ENCODE measurements around the gene CAPN2. TPM values are rescaled to one million over a fixed set of nuclear protein-coding genes. Genes with fewer than 3 reads are reported as not detected.
A peak's percentile ranks its signal among the peaks of the same experiment; 100 is the strongest.

The CAPN2 gene
- 75.9 and 76.0 TPM in 2 replicates for total RNA-seq (2014; rRNA removed; shearing (Covaris generic))
- 75.5 and 86.5 TPM in 2 replicates for polyA plus RNA-seq (2015; cell fraction: cytosol; rRNA removed)
- polyA plus RNA-seq (2015; cell fraction: nucleus; rRNA removed), result 95.7 and 99.1 TPM in 2 replicates

DNA sequence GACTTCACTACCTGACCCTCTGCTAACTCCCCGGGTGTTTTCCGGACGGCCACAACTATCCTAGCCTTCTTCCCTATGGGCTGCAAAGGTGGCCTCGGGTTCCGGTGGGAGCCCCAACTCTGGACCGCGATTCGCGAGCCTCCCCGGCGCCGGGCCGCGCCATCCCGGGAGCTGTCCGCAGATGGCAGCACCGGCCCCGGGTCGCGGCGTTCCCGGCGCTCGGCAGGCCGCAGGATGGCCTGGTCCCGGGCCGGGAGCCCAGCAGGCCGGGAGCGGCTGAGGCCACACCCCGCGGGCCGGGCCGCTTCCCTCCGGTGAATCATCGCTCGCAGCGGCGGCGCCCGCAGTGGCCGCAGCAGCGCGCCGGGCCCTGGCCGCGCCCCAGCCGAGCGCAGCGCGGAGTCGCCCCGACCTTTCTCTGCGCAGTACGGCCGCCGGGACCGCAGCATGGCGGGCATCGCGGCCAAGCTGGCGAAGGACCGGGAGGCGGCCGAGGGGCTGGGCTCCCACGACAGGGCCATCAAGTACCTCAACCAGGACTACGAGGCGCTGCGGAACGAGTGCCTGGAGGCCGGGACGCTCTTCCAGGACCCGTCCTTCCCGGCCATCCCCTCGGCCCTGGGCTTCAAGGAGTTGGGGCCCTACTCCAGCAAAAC, at the start of gene CAPN2:
CAPN2 (plus strand) TSS at position 346 of the 656 bp plus-strand sequence; CDS start at position 448, 102 bp downstream.
- in situ Hi-C loops (cut with HindIII; ENCODE audit: low pct_unique_long_range_greater_than_20kb, low sequenced_read_pairs), result no loop called here
- DNase-seq (ENCODE audit: low read depth, low spot score), result peak; percentile 62

DNA sequence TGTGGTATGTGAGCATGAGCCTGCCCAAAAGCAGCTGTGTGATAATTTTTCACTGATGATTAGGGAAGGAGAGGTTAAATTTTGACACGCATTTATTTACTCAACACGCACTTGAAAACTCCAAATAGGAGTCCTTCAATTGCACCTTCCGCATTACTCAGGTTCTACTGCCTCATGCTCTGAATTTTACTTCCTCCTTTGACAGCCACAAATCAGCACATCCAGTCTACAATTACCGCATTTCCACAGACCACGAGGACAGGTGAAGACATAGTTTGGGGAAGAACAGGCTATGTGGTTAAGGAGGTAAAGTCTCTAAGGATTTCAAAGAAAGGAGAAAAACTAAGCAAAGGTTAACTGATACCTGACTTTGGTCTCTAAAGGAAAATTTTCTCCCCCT, 49.4 kb upstream of the CAPN2 start:
- in situ Hi-C loops (cut with HindIII; ENCODE audit: low pct_unique_long_range_greater_than_20kb, low sequenced_read_pairs), result no loop called here
- DNase-seq (ENCODE audit: low read depth, low spot score), result no peak

DNA sequence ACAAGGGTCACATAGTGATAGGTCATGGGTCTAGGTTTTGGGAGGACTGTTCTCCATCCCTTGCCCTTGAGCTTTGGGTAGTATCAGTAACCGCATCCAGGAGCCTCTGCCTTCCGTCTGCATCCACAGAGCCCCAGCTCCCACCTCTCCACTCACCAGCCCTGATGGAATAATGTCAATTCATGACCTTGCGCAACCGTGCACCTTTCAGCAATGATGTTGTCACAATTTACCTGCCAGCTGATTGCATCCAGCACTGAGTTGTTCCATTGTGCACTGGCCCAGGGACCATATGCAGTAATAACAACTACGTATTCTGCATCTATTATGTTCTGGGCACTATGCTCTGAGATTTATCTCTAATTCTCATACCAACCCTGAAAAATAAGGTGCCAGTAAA, 48.2 kb upstream of the CAPN2 start:
- no peak for DNase-seq (ENCODE audit: low read depth, low spot score)
- in situ Hi-C loops (cut with HindIII; ENCODE audit: low pct_unique_long_range_greater_than_20kb, low sequenced_read_pairs), result no loop called here

DNA sequence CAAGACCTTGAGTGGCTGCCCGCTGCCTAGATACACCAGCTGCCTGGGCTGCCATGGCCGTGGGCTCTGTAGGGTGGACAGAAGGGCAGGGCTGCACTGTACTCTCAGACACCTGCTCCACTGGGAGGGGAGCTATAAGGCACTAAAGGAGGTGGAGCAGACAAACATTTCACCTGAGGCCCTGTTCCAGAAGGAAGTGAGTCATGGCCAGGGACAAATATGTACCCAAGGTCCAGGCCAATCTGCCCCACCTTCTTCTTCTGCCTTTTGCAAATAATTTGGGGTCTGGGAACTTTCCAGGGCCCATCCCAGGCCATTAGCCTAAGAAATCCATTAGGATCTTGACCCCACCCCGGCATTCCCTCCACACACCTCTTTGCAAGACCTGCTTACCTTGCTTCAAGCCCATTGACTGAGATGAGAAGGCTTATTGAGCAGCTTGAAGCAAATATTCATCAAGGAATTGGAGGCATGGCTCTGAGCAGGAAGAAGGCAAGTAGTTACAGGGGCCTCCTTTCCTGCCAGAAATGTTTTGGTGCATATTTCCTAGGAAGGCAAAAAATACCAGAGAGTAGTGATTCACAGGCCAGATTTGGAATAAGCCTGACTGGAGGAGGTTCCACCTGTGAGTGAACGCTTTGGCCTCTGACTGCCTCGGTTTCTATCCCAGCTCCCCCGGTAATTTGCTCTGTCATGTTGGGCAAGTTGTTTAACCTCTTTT, 46.6 kb upstream of the CAPN2 start, which contains the start of gene CAPN8:
CAPN8 (minus strand) TSS at position 110 of the 721 bp plus-strand sequence; CDS start at position 55, 55 bp downstream.
- DNase-seq (ENCODE audit: low read depth, low spot score), result no peak
- in situ Hi-C loops (cut with HindIII; ENCODE audit: low pct_unique_long_range_greater_than_20kb, low sequenced_read_pairs), result no loop called here

DNA sequence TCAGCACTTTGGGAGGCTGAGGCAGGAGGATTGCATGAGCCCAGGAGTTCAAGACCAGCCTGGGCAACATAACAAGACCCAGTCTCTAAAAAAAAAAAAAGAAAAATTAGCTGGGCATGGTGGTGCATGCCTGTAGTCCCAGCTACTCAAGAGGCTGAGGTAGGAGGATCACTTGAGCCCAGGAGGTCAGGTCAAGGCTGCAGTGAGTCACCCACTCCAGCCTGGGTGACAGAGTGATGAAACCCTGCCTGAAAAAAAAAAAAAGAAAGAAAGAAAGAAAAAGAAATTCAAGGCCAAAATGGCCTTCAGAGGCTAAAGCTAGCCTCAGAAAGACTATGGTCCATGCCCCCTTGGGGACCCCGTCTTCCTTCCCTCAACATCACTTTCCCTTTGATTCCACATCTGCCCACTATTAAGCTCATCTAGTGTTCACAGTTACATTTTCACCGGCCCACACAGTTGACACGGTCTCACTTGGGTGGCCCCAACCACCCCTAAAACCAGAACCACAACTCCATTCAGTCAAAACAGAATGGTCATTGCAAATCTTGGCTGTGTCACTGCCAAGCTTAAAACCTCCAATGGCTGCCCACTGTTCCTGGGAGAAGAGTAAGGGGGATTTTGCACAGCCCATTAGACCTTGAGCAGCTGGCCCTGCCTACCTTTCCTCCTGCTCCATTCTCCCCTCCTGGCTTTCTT, 44.7 kb upstream of the CAPN2 start:
- no peak for DNase-seq (ENCODE audit: low read depth, low spot score)
- in situ Hi-C loops (cut with HindIII; ENCODE audit: low pct_unique_long_range_greater_than_20kb, low sequenced_read_pairs), result no loop called here

DNA sequence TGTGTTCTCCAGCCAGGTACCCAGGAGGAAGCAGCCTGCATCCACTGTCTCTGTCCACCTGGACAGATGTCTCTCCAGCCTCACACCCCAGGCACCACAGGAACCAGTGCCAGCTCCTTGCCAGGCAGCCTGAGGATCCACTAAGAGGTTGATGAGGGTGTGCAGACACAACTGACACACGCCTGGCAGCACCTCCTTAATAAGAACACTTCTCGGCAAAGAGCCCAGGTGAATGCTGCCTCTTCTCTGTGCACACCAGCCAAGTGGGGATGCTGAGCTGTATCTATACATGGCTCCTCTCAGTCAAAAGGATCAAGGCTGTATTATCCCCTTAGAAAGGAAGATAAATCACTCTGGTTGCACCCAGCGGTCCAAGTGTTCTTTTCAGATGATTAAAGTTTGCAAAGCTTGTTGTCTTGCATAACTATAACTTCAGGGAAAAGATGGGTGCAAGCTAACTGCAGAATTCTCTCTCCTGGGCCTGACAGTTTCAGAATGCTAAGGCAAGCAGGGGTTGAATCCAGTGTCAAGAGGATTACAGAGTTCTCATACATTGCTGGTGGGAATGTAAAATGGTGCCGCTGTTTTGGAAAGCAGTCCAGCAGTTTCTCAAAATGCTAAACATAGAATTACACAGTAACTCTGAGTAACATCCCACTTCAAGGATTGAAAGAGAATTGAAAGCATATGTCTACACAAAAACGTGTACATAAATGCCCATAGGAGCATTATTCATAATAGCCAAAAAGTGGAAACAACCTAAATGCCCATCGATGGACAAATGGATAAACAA, 43.1 kb upstream of the CAPN2 start:
- DNase-seq (ENCODE audit: low read depth, low spot score), result no peak
- in situ Hi-C loops (cut with HindIII; ENCODE audit: low pct_unique_long_range_greater_than_20kb, low sequenced_read_pairs), result no loop called here

DNA sequence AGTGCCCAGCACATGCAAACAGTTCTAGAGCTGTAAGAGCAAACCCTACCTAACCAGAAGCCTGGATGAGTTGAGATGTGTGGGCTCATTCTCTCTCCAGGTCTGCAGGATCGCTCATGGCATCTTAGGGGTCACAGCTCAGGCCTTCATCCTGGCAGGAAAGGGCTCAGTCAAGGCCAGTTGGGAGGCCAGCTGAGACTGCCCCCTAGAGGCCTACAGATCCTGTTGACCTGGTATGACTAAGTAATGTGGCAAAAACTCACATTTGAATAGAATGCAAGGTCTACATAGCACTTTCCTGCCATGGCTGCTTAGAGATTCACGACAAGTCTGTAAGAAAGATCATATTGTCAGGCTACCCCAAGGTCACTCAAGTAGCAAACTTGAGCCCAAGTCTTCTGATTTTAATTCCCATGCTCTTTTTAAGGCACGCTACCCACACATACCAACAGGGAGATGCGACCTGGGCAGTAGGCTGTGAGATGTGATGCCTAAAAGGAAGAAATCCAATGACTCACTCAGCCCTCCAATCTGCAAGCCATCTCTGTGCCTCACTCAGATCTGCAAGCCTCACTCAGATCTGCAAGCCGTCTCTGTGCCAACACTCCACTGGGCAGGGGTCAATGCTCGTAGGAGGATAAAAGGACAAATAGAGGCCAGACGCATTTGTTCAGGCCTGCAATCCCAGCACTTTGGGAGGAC, 41.7 kb upstream of the CAPN2 start:
- in situ Hi-C loops (cut with HindIII; ENCODE audit: low pct_unique_long_range_greater_than_20kb, low sequenced_read_pairs), result no loop called here
- DNase-seq (ENCODE audit: low read depth, low spot score), result peak; percentile 71

DNA sequence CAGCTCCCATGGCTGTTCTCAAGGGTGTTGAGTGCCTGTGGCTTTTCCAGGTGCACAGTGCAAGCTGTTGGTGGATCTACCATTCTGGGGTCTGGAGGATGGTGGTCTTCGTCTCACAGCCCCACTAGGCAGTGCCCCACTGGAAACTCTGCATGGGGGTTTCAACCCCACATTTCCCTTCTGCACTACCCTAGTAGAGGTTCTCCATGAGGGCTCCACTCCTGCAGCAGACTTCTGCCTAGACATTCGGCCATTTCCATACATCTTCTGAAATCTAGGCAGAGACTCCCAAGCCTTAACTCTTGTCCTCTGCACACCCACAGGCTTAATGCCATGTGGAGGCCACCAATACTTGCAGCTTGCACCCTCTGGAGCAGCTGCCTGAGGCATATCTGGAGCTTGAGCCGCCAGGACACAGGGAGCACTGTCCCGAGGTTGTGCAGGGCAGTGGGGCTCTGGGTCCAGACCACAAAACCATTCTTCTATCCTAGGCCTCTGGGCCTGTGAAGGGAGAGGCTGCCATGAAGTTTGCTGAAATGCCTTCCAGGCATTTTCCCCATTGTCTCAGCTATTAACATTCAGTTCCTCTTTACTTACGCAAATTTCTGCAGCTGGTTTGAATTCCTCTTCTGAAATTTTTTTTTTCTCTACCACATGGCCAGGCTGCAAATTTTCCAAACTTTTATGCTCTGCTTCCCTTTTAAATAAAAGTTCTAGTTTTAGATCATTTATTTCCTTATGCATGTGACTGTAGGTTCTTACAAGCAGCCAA, 38.0 kb upstream of the CAPN2 start:
- no peak for DNase-seq (ENCODE audit: low read depth, low spot score)
- in situ Hi-C loops (cut with HindIII; ENCODE audit: low pct_unique_long_range_greater_than_20kb, low sequenced_read_pairs), result no loop called here

DNA sequence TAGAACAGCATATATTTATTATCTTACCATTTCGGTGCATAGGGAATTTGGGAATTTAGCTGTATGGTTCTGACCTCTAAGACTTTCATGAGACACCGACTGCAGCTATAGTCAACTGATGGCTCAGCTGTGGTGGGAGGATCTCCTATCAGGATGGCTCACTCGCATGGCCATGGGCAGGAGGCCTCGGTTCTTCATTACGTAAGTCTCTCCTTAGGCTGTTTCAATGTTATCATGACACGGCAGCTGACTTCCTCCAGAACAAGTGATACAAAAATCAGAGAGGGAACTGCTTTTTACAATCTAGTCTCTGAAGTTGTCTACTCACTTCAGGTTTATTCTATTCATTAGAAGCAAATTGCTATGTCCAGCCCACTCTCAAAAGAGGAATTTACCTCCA, 33.5 kb upstream of the CAPN2 start:
- in situ Hi-C loops (cut with HindIII; ENCODE audit: low pct_unique_long_range_greater_than_20kb, low sequenced_read_pairs), result no loop called here
- no peak for DNase-seq (ENCODE audit: low read depth, low spot score)

DNA sequence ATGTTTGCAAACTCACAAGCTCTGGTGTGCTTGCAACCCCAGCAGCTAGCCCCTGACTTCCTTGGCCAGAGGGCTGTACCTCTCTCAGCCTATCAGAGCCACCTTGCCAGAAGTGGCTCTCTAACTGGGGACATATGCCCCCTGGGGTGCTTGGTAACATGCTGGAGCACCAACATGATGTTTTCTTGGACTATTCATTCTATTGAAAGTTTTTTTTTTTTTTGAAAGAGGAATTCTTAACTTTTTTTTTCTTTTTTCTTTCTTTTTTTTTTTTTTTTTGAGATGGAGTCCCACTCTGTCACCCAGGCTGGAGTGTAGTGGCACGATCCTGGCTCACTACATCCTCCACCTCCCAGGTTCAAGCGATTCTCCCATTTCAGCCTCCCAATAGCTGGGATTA, 32.2 kb upstream of the CAPN2 start:
- no peak for DNase-seq (ENCODE audit: low read depth, low spot score)
- in situ Hi-C loops (cut with HindIII; ENCODE audit: low pct_unique_long_range_greater_than_20kb, low sequenced_read_pairs), result no loop called here

DNA sequence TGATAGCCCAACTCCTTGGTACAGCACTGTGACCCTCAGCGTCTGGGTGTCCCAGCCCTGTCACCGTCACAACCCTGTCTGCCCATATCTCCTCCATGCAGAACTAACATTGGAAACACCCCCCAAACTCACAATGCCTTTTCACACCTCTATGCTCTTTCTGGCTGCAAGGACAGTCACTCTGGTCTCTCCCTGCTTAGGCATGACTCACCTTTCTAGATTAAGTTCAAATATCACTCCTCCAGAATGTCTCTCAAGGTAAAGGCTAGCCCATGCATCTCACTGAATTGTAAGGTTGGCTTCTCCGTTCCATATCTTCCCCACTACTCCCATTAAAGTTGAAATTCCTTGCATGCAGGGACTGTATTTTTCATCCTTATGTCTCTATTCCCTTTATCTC, 29.8 kb upstream of the CAPN2 start:
- in situ Hi-C loops (cut with HindIII; ENCODE audit: low pct_unique_long_range_greater_than_20kb, low sequenced_read_pairs), result no loop called here
- DNase-seq (ENCODE audit: low read depth, low spot score), result no peak

DNA sequence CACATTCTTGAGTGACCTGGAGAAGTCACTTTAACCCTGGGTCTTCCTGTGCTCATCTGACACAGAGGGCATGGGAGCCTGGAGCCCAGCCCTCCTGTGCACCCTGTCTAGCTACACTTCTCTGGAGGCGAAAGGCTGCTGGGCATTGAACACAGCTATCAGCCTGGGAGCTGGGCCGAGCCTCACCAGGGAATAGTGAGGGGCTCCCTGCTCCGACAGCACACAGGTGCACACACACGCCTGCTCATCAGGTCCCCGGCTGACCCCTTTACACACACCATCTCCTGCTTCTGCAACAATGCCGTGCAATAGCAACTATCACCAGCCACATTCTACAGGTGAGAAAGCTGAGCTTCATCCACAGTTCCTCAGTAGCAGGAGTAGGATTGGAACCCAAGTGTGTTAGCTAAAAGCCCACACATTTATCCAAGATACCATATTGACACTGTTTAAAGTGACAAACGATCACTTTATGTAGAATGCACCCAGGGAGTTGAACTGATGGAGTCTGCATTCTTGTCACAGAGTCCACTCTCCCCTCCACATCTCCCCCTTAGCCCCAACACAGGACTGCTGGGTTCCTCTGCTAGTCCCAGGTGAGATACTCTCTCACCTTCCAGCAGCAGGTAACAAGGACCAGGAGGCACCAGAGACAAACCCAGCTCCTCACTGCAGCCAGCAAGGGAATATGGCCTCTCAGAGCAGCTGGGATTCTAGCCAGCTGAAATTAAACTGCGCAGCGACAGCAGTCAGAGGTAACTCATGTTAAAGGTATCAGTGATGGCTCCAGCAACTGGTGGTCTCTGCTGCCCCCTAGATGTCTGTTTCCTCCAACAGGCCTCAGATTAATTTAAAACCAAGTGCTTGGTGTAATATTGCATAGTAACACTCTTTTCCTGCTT, 28.5 kb upstream of the CAPN2 start:
- DNase-seq (ENCODE audit: low read depth, low spot score), result peak; percentile 65
- in situ Hi-C loops (cut with HindIII; ENCODE audit: low pct_unique_long_range_greater_than_20kb, low sequenced_read_pairs), result no loop called here

DNA sequence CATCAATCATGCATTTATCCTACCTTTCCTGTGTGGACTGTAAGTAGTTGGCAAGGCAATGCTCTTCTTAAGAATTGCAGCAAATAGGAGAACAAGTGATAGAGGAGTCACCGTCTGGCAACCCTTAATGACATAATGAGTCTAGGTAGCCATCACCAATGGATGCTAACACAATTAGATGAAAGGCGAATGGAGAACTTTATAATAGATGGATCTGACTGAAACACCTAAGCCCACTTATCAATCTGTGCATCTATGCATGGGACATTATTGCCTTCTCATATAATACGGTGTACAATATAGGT, 27.9 kb upstream of the CAPN2 start:
- in situ Hi-C loops (cut with HindIII; ENCODE audit: low pct_unique_long_range_greater_than_20kb, low sequenced_read_pairs), result no loop called here

DNA sequence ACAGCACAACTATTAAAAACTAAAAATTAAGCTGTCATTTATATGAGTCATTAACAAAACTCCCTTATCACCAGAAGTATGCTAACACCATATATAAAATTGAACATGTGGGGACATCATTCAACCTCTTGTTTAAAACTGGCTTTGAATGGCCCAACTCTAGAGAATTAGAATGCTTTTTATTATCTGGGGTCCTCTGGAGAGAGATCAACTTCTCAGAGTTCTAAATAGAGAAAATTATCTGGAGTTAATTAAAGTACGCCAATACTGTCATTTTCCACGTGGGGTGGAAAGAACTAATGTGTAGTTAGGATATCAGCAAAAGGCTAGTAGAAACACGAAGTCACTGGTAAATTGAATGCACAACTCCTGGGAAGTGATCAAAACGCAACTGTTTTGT, 21.2 kb upstream of the CAPN2 start:
- in situ Hi-C loops (cut with HindIII; ENCODE audit: low pct_unique_long_range_greater_than_20kb, low sequenced_read_pairs), result no loop called here

More for the DNA sequence above, 27.9 kb upstream of the CAPN2 start:
- DNase-seq (ENCODE audit: low read depth, low spot score), result no peak

DNA sequence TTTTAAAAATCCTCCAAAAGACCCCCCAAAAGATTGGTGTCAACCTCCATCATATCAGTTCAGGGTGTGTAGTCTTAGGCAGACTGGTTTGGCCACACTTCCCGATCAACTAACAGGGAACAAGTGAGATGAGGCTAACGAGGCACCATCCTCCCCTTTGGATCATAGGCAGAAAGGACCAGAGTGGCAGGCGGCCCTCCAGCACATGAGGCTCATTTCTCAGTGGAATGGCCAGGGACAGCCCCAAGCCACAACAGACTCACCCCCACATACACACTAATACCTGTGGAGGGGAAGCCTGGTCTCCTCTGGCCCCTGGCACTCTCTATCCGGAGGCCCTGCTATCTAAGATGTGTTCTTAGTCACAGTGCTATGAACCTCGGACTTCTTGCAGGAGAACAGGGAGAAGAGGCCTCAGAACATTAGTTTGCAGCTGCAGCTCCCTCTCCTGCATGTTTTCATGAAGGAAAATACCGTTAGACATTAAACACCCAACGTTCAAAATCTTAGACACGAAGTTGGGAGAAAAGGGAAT, 17.3 kb upstream of the CAPN2 start:
- in situ Hi-C loops (cut with HindIII; ENCODE audit: low pct_unique_long_range_greater_than_20kb, low sequenced_read_pairs), result no loop called here
- DNase-seq (ENCODE audit: low read depth, low spot score), result no peak

More for the DNA sequence above, 21.2 kb upstream of the CAPN2 start:
- no peak for DNase-seq (ENCODE audit: low read depth, low spot score)

All from SK-MEL-5 (cell line).